ENCODE results near the gene RARB. TPM values are rescaled to one million over a fixed set of nuclear protein-coding genes. Genes with fewer than 3 reads are reported as not detected.

RARB gene
- total and polyA plus RNA-seq, 2 experiments from 2014 or later = 0.14 to 0.42 TPM

DNA sequence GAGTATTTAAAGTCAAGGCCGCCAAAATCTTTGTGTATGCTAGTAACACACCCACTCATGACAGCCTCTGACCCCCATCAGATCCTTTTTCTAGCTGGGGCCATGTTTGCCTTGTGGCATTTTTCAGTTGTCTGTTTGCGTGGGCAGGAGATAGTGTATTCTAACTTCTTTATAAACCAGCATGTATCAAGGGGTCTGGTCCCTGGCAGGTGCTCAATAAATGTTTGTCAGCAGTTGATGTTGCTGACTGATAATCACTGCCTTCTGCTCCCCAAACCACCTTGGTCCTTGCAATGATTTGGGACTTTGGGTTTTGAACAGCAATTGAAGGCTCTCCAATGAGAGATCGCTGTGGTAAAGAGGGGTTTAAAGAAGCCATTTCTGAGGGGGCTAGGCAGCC lies 19.2 kb downstream of the RARB start (continued):
- TF ChIP-seq, protein P1, sequence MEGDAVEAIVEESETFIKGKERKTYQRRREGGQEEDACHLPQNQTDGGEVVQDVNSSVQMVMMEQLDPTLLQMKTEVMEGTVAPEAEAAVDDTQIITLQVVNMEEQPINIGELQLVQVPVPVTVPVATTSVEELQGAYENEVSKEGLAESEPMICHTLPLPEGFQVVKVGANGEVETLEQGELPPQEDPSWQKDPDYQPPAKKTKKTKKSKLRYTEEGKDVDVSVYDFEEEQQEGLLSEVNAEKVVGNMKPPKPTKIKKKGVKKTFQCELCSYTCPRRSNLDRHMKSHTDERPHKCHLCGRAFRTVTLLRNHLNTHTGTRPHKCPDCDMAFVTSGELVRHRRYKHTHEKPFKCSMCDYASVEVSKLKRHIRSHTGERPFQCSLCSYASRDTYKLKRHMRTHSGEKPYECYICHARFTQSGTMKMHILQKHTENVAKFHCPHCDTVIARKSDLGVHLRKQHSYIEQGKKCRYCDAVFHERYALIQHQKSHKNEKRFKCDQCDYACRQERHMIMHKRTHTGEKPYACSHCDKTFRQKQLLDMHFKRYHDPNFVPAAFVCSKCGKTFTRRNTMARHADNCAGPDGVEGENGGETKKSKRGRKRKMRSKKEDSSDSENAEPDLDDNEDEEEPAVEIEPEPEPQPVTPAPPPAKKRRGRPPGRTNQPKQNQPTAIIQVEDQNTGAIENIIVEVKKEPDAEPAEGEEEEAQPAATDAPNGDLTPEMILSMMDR (conservative IDR thresholded peaks at IDR 0.05; ENCODE audit: low read depth in 2 of 2) = no peak
- TF ChIP-seq CREB1 (CRISPR knock-in tag; IDR thresholded peaks at IDR 0.05; ENCODE audit: low read depth) = no peak
- TF ChIP-seq, protein P2, sequence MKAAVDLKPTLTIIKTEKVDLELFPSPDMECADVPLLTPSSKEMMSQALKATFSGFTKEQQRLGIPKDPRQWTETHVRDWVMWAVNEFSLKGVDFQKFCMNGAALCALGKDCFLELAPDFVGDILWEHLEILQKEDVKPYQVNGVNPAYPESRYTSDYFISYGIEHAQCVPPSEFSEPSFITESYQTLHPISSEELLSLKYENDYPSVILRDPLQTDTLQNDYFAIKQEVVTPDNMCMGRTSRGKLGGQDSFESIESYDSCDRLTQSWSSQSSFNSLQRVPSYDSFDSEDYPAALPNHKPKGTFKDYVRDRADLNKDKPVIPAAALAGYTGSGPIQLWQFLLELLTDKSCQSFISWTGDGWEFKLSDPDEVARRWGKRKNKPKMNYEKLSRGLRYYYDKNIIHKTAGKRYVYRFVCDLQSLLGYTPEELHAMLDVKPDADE (IDR thresholded peaks at IDR 0.05) = no peak

DNA sequence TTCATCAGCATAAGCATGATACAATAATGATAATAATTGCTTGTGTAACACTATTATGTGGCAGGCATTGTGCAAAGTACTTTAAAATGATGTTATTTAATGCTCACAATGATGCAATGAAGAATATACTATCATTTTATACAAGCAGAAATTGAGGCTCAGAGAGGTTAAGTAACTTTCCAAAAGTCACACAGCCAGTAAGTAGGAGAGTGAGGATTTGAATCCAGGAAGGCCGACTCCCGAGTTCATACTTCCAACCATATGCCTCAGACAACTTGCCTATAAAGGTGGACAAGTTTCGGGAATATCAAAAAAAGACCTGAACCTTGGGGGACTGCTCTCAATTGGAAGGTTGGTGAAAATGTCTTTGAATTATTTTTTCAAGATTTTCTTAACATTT lies 19.9 kb downstream of the RARB start:
- no peaks in the 10 kb centered on the region for H3F3A ChIP-seq (replicated peaks; ENCODE audit: low read depth)
- Mint-ChIP-seq H3K36me3 (ENCODE audit: low read depth) (no peaks in the 10 kb centered on the region), H3K27ac (no peak overlapping the region), H3K9me3 (no peaks in the 10 kb centered on the region; the same call in 2 of the 3 replicates), H3K4me3 (no peak overlapping the region), H3K4me1 (peaks cover 5% of the 10 kb centered on the region), H3K27me3 (ENCODE audit: insufficient read depth, low read depth, poor library complexity) (peaks cover 12% of the 10 kb centered on the region)
- no peak overlapping the region for H3K27ac ChIP-seq (ENCODE audit: low read depth)
- no peaks in the 10 kb centered on the region for H3K27me3 ChIP-seq (ENCODE audit: insufficient read depth)
- H4K20me1 ChIP-seq (replicated peaks; ENCODE audit: insufficient read depth) = no peaks in the 10 kb centered on the region
- H3K36me3 ChIP-seq (ENCODE audit: insufficient read depth) = no peaks in the 10 kb centered on the region
- ATAC-seq (no peak), DNase-seq (ENCODE audit: low spot score) (no peak)
- H3K79me2 ChIP-seq (replicated peaks; ENCODE audit: insufficient read depth) = no peaks in the 10 kb centered on the region
- H3K4me1 ChIP-seq (ENCODE audit: insufficient read depth) = peaks cover 8% of the 10 kb centered on the region
- no peak overlapping the region; the same call in 1 of the 2 replicates for H2AFZ ChIP-seq
- H3K4me3 ChIP-seq = no peak overlapping the region
- H3K9me2 ChIP-seq (ENCODE audit: insufficient read depth) = no peaks in the 10 kb centered on the region
- no peak overlapping the region for H3K4me2 ChIP-seq
- TF ChIP-seq STAT1 (IDR thresholded peaks at IDR 0.05; ENCODE audit: unreplicated experiment) (no peak), ZNF331 (CRISPR knock-in tag; IDR thresholded peaks at IDR 0.05; ENCODE audit: low read depth) (no peak), NANOG (IDR thresholded peaks at IDR 0.05; ENCODE audit: borderline replicate concordance) (no peak), ZNF114 (CRISPR knock-in tag; IDR thresholded peaks at IDR 0.05) (no peak), EZH2phosphoT487 (IDR thresholded peaks at IDR 0.05; ENCODE audit: unreplicated experiment) (no peak), EZH2 (IDR thresholded peaks at IDR 0.05; ENCODE audit: low read depth, unreplicated experiment) (no peak)
- TF ChIP-seq, protein P3, sequence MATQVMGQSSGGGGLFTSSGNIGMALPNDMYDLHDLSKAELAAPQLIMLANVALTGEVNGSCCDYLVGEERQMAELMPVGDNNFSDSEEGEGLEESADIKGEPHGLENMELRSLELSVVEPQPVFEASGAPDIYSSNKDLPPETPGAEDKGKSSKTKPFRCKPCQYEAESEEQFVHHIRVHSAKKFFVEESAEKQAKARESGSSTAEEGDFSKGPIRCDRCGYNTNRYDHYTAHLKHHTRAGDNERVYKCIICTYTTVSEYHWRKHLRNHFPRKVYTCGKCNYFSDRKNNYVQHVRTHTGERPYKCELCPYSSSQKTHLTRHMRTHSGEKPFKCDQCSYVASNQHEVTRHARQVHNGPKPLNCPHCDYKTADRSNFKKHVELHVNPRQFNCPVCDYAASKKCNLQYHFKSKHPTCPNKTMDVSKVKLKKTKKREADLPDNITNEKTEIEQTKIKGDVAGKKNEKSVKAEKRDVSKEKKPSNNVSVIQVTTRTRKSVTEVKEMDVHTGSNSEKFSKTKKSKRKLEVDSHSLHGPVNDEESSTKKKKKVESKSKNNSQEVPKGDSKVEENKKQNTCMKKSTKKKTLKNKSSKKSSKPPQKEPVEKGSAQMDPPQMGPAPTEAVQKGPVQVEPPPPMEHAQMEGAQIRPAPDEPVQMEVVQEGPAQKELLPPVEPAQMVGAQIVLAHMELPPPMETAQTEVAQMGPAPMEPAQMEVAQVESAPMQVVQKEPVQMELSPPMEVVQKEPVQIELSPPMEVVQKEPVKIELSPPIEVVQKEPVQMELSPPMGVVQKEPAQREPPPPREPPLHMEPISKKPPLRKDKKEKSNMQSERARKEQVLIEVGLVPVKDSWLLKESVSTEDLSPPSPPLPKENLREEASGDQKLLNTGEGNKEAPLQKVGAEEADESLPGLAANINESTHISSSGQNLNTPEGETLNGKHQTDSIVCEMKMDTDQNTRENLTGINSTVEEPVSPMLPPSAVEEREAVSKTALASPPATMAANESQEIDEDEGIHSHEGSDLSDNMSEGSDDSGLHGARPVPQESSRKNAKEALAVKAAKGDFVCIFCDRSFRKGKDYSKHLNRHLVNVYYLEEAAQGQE (IDR thresholded peaks at IDR 0.05; ENCODE audit: unreplicated experiment) = no peak
- TF ChIP-seq, protein P2 (IDR thresholded peaks at IDR 0.05) = no peak
- TF ChIP-seq, protein P4, sequence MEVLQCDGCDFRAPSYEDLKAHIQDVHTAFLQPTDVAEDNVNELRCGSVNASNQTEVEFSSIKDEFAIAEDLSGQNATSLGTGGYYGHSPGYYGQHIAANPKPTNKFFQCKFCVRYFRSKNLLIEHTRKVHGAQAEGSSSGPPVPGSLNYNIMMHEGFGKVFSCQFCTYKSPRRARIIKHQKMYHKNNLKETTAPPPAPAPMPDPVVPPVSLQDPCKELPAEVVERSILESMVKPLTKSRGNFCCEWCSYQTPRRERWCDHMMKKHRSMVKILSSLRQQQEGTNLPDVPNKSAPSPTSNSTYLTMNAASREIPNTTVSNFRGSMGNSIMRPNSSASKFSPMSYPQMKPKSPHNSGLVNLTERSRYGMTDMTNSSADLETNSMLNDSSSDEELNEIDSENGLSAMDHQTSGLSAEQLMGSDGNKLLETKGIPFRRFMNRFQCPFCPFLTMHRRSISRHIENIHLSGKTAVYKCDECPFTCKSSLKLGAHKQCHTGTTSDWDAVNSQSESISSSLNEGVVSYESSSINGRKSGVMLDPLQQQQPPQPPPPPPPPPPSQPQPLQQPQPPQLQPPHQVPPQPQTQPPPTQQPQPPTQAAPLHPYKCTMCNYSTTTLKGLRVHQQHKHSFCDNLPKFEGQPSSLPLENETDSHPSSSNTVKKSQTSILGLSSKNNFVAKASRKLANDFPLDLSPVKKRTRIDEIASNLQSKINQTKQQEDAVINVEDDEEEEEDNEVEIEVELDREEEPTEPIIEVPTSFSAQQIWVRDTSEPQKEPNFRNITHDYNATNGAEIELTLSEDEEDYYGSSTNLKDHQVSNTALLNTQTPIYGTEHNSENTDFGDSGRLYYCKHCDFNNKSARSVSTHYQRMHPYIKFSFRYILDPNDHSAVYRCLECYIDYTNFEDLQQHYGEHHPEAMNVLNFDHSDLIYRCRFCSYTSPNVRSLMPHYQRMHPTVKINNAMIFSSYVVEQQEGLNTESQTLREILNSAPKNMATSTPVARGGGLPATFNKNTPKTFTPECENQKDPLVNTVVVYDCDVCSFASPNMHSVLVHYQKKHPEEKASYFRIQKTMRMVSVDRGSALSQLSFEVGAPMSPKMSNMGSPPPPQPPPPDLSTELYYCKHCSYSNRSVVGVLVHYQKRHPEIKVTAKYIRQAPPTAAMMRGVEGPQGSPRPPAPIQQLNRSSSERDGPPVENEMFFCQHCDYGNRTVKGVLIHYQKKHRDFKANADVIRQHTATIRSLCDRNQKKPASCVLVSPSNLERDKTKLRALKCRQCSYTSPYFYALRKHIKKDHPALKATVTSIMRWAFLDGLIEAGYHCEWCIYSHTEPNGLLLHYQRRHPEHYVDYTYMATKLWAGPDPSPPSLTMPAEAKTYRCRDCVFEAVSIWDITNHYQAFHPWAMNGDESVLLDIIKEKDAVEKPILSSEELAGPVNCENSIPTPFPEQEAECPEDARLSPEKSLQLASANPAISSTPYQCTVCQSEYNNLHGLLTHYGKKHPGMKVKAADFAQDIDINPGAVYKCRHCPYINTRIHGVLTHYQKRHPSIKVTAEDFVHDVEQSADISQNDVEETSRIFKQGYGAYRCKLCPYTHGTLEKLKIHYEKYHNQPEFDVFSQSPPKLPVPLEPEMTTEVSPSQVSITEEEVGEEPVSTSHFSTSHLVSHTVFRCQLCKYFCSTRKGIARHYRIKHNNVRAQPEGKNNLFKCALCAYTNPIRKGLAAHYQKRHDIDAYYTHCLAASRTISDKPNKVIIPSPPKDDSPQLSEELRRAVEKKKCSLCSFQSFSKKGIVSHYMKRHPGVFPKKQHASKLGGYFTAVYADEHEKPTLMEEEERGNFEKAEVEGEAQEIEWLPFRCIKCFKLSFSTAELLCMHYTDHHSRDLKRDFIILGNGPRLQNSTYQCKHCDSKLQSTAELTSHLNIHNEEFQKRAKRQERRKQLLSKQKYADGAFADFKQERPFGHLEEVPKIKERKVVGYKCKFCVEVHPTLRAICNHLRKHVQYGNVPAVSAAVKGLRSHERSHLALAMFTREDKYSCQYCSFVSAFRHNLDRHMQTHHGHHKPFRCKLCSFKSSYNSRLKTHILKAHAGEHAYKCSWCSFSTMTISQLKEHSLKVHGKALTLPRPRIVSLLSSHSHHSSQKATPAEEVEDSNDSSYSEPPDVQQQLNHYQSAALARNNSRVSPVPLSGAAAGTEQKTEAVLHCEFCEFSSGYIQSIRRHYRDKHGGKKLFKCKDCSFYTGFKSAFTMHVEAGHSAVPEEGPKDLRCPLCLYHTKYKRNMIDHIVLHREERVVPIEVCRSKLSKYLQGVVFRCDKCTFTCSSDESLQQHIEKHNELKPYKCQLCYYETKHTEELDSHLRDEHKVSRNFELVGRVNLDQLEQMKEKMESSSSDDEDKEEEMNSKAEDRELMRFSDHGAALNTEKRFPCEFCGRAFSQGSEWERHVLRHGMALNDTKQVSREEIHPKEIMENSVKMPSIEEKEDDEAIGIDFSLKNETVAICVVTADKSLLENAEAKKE (CRISPR knock-in tag; IDR thresholded peaks at IDR 0.05) = no peak

Data from GM23338 (cell line).